SW 1271 (cell line): Measurements from ENCODE around the gene MXI1.
"Not testable (repeated sequence)": the region's sequence is repeated elsewhere in the genome, so short reads cannot be mapped to it uniquely, and the experiment has no call there.

Experiments used
- DNase-seq, 2 experiments: peaks; one replicate each; lab custom pipeline; 2025; lab: John Stamatoyannopoulos, UW

The MXI1 gene

GRCh38 chr10:110317866-110318850, 110.8 kb downstream of the MXI1 start:
- no peak for DNase-seq

- DNase-seq: no peak
Observed at GRCh38 chr10:110321869-110322620, 114.6 kb downstream of the MXI1 start.

- no peak for DNase-seq
Observed at GRCh38 chr10:110323503-110323902, 116.1 kb downstream of the MXI1 start.

- no peak for DNase-seq
Observed at GRCh38 chr10:110324201-110324804, 116.9 kb downstream of the MXI1 start.

- DNase-seq: no peak
Observed at GRCh38 chr10:110324805-110325280, 117.4 kb downstream of the MXI1 start.

- peak; percentile 15 to 78 for DNase-seq
Observed at GRCh38 chr10:110326351-110327032, 119.1 kb downstream of the MXI1 start.

- no peak for DNase-seq
Observed at GRCh38 chr10:110327262-110327914, 120.0 kb downstream of the MXI1 start.

GRCh38 chr10:110330675-110331074, 123.3 kb downstream of the MXI1 start:
- no peak for DNase-seq

- DNase-seq: not testable (repeated sequence)
Observed at GRCh38 chr10:110331226-110331795, 123.9 kb downstream of the MXI1 start.

- no peak for DNase-seq
Observed at GRCh38 chr10:110334061-110334656, 126.8 kb downstream of the MXI1 start.

GRCh38 chr10:110335314-110336064, 128.1 kb downstream of the MXI1 start:
- DNase-seq: no peak

GRCh38 chr10:110336111-110336721, 128.8 kb downstream of the MXI1 start:
- no peak for DNase-seq
